Renal cortical epithelial cell (primary cell): ENCODE data around the gene TPO. TPM values are rescaled to one million over a fixed set of nuclear protein-coding genes. Genes with fewer than 3 reads are reported as not detected.
"Not testable (repeated sequence)": the region's sequence is repeated elsewhere in the genome, so short reads cannot be mapped to it uniquely, and the experiment has no call there.

Source experiments
- DNase-seq: peaks from one replicate; pipeline ENCODE4 v3.0.0-alpha.2; 2011; ENCODE audit warnings: low read depth
- total RNA-seq: library from RNA; depleted of rRNA; stranded (reverse); fragments of >200 nt; gene quantifications from 2 replicates; pipeline ENCODE4 v1.2.3, GENCODE V29; 2014

The TPO gene
- total RNA-seq, 1 donor from 2014 or later, result not detected

DNA sequence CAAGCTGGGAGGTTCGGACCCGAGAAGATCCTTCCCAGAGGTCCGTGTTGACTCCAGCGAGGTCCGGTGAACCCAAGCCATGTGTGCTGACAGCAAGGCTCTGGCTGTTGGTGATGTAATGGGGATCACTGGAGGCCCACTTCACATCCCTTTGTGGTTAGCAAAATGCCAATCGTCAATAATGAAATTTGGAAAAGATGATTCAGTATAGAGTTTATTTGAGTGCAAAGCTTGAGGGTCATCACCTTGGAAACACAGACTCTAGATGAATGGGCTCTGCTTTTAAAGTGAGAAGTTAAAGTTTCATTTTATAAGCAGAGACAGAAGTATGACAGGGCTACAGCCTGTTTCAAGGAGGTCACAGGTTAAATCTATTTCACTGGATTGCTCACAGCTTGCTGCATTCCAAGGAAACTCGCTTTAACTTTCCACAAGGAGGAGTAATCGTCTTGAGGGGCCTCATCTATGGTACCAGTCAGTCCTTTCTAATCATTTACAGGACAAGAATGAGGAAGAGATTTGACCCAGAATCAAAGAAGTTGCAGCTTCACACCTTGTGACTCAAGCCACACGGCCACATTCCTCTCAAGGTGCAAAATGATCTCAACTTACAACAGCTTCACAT is 140.5 kb downstream of the TPO start:
- DNase-seq, result peak; percentile 98

DNA sequence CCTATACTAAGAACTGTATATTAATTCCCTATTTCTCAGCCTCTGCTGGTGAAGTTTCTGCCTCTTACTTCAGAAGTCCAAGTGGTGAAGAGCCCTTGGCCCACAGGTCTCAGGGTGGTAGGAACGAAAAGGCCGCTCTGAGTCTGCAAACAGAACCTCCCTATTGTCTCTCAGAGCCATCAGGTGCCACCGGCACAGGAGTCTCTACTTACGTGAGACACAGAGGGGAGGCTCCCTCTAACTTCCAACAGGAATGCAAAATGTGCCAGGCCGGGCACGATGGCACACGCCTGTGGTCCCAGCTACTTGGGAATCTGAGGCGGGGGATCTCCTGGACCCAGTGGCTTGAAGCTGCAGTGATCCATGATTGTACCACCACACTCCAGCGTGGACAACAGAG is 143.0 kb downstream of the TPO start:
- DNase-seq, result no peak

DNA sequence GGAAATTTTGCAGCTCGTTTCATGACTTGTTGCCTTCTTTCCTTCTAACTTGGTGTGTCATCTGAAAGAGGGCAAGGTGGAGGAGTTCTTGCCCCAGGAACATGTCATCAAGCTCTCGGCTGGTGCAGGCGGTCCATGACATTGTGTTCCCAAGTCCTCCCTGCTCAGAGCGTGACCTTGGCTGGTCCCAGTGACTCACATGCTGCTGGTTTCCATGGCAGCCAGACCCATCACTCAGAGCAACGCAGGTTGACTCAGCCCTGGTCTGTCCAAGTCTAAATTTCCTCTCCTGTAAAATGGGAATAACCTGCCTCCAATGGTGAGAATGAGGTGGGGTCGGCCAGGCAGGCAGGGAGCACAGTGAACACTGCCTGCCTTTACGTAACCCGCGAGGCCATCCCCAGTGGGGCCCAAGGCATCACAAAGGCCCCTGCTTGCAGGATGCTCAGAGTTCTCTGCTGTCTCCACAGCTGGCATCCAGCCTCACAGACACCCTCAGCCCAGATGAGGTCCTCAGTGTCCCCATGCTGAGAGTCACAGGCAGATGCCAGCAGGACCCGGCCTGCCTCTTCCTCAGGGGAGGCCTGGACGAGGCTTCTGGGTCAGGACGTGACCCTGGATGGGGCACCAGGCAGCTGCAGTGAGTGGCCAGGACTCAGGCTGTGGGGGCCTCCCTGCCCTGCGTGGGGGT is 143.7 kb downstream of the TPO start:
- DNase-seq, result peak; percentile 87

DNA sequence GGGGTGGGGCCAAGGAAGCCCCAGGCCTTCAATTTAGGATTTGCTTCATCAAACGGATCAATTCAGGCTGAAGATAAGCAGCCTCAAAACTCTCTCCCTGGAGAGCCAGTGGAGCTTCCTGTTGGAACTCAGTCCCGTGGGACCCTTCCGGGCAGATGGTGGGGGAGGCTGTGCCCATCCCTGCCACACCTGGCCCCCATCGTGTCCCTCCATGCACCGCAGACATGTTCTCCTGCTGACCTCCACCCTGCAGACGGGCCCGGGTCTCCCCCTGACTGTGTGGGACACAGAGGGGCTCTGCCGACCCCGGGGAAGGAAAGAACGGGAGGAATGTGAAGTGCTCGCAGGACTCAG is 144.2 kb downstream of the TPO start:
- no peak for DNase-seq

GRCh38 chr2:1559589-1560175 is 146.4 kb downstream of the TPO start:
- no peak for DNase-seq

DNA sequence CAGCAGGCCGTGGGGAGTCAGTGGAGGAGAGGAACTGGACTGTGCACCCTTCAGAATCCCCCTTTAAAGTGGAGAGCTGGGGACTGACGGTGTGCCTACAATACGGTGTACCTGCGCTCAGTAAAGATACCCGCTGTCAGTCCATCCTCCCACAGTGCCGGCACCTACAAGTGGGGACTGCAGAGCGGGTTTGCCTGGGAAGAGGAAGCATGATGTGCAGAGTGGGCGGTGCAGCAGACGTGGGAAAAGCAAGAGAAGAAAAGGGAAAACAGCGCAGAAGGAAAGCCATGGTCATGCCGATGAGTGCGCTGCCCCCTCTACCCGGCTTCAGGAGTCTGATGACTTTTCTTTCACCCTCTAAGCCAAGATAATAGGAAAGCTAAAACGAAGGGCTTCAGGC is 148.0 kb downstream of the TPO start:
- DNase-seq, result no peak

- no peak for DNase-seq
Measured at GRCh38 chr2:1561811-1562421, 148.7 kb downstream of the TPO start.

DNA sequence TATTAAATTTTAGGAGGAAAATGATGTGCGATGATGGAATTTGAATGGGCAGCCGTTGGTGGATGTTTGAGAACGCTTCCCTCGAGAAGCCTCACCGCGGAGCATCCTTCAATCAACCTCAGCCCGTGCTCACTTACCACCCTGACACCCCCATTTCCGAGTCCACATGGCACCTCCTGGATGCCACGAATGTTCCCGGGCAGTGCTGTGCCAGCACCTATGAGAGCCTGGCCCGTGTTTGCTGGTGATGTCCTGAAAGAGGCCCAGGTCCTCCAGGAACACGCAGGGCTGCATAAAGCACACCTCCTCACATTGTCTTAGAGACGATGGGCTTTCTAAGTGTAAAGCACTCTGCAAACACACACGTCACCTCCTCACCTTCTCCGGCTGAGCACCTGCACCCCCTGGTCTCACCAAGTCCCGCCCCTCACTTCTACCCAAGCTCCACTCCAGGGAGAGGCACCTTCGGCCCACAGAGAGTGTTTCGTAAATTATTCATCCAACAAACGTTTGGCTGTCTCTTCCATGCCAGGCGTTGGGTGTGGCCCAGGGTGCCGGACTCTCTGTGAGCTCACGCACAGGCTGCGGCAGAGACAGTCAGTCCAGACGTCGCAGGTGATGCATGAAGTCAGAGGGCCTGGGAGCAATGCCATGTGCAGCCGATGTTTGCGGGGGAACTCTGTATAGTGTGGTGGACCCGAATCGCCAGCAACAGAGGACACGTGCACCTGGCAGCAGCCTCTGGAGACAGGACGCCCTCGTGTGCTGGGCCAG is 150.0 kb downstream of the TPO start:
- no peak for DNase-seq

DNA sequence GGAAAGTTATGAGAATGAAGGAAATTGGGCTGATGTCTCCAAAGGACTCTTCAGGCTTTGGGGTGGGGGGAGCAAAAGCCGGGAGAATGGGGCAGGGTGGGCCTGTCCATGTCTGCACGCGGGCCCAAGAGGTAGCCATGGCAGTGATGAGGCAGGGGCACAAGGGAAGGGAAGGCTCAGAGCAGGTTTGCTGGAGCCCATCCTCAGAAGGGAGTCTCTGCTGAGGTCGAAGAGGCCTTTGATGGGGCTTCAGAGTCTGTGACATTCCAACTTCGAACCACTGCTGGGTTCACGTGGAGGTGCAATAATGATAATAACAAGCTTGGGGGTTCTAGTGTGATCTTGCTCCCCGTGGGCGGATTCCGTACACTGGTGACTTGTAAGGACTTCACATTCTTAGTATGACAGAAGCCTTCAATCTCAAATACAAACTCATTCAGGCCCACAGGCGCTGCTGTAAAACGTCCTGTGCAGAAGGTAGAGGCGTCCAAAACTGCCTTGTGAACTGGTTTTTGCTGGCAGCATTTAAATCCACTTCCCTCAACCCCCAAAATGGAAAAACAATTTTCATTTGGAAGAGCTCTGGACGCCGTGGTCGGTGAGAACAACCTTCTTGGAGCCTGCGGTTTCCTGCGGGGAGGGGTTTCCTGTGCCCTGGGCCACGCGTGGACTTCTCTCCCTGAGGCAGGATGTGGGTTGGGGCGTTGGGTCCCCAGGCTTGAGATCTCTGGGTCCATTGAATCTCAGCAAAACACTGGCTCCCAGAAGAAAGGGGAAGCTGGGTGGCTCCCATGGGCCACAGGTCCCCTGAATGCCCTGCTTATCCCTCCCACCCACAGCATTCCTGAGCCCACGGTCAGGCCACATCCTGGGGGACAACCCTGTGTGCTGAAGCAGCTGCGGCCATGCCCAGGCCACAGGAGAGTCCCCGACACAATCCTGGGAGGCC is 151.0 kb downstream of the TPO start:
- no peak for DNase-seq

DNA sequence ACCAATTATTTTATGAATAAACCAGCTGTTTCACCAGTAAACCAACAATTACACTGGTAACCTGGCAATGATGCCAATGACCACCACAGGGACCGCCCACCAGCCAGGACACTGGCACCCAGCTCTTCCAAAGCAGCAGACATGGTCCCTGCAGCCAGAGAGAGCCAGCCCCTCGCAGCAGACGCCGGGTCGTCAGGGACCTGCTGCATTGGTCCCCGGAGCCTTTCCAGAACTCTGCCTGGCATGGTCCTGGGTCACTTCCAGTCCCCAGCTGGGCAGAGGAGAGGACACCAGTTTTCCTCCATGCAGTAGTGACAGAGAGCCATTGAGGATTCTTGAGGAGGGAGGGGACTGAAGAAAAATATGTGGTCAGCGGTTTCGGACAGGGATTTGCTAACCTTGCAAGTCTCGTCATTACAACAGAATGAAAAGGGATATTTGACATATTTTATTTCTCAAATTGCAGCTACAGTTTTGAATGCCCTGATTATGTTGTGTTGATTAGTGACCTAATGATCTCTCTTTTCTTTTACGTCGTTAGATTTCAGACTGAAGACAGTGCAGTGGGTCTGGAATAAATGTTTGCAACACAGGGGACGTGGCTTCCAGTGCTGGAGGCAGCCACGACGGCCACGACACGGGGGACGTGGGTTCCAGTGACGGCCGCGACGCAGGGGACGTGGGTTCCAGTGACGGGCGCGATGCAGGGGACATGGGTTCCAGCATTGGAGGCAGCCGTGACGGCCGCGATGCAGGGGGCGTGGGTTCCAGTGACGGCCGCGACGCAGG is 154.5 kb downstream of the TPO start:
- no peak for DNase-seq

- not testable (repeated sequence) for DNase-seq
Measured at GRCh38 chr2:1568345-1568668, 155.0 kb downstream of the TPO start.

- DNase-seq, result no peak
Measured at GRCh38 chr2:1569879-1570450, 156.7 kb downstream of the TPO start.

- DNase-seq, result no peak
Measured at GRCh38 chr2:1571477-1572417, 158.5 kb downstream of the TPO start.

GRCh38 chr2:1572638-1573037 is 159.4 kb downstream of the TPO start:
- peak; percentile 27 for DNase-seq

- no peak for DNase-seq
Measured at GRCh38 chr2:1577846-1578245, 164.6 kb downstream of the TPO start.

DNA sequence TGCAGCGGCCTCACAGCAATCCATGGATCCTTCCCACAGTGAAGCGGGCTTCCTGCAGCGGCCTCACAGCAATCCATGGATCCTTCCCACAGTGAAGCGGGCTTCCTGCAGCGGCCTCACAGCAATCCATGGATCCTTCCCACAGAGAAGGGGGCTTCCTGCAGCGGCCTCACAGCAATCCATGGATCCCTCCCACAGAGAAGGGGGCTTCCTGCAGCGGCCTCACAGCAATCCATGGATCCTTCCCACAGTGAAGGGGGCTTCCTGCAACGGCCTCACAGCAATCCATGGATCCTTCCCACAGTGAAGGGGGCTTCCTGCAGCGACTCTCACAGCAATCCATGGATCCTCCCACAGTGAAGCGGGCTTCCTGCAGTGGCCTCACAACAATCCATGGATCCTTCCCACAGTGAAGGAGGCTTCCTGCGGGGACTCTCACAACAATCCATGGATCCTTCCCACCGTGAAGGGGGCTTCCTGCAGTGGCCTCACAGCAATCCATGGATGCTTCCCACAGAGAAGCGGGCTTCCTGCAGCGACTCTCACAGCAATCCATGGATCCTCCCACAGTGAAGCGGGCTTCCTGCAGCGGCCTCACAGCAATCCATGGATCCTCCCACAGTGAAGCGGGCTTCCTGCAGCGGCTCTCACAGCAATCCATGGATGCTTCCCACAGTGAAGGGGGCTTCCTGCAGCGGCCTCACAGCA is 168.1 kb downstream of the TPO start:
- DNase-seq, result not testable (repeated sequence)

DNA sequence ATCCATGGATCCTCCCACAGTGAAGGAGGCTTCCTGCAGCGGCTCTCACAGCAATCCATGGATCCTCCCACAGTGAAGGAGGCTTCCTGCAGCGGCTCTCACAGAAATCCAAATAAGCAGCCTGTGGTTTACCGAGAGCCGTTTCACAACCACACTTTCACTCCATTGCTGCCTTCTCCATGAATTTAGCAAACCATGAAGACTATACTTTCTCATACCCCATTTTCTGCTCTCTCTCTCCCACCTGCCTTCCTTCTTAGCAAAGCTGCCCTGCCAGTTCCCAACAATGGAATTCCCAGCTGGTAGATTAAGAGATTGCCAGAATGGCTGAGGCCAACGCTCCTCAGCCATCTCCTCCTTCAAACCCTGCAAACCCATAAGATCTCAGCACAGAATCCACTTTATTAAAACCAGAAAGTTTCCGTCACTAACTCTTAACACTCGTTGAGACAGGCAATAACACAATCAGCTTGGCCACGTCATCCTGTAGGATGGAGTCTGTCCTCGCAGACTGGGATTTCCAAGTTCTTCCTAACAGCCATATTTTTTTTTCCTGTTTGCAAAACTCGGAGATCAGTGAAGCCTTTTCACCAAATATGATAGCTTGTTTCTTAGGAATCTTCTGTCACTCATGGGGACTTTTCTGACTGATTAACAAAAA is 168.8 kb downstream of the TPO start:
- no peak for DNase-seq

GRCh38 chr2:1582891-1583341 is 169.7 kb downstream of the TPO start:
- no peak for DNase-seq
